ENCODE data around the gene PTPN1.

Gene PTPN1

GRCh38 chr20:50580016-50580747 is 70.0 kb downstream of the PTPN1 start:
- peak; percentile 44 to 46 for DNase-seq

DNA sequence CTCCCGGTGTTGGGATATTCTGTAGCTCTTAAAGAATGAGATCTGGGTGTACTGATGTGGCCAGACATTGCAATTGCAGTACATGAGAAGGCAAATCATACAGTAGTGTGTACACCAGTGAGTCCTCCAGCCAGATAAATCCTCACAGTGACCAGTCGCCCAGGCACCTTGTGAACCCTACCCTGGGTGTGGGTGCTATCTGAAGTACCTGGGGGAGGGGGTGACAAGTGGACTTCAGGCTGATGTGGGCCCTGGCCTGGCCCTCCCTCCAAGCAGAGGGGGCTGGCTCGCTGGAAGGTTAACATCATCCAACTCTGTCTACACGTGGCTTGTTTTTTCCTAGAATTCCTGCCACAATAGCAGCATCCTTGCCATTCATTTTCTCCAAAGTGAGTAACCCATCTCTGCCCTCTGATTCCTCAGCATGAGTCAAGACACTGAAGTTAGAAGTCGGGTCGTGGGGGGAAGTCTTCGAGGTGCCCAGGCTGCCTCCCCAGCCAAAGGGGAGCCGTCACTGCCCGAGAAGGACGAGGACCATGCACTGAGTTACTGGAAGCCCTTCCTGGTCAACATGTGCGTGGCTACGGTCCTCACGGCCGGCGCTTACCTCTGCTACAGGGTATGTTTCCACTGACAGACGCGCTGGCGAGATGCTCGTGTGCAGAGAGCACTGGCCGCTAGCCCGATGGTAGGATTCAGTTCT is 70.8 kb downstream of the PTPN1 start:
- DNase-seq: no peak

DNA sequence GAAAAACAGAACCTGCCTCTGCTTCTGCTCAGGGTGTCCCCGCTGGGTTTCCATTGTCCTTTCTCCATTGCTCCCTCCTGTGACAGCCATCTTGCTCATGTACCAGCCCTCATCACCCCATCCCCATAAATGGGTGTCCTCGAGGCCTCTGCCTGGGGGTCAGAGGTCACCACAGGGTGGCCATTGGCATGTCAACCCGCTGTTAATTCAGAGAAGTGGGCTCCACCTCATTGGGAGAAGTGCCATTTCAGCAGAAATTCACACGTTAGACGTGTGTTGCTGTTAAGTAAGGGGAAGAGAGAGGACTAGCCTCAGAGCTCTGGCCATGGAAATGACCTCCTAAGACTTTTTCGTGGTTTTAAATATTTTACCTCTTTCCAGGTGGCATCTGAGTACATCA is 71.9 kb downstream of the PTPN1 start:
- no peak for DNase-seq

DNA sequence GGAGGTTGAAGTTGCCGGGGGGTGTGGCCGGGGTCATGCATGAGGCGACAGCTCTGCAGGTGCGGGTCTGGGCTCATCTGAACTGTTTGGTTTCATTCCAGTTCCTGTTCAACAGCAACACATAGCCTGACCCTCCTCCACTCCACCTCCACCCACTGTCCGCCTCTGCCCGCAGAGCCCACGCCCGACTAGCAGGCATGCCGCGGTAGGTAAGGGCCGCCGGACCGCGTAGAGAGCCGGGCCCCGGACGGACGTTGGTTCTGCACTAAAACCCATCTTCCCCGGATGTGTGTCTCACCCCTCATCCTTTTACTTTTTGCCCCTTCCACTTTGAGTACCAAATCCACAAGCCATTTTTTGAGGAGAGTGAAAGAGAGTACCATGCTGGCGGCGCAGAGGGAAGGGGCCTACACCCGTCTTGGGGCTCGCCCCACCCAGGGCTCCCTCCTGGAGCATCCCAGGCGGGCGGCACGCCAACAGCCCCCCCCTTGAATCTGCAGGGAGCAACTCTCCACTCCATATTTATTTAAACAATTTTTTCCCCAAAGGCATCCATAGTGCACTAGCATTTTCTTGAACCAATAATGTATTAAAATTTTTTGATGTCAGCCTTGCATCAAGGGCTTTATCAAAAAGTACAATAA is 72.5 kb downstream of the PTPN1 start:
- no peak for DNase-seq

GRCh38 chr20:50583442-50584150 is 73.4 kb downstream of the PTPN1 start:
- DNase-seq: no peak

- no peak for DNase-seq
Observed at GRCh38 chr20:50584687-50585086, 74.5 kb downstream of the PTPN1 start.

GRCh38 chr20:50585214-50585613 is 75.0 kb downstream of the PTPN1 start:
- no peak for DNase-seq

DNA sequence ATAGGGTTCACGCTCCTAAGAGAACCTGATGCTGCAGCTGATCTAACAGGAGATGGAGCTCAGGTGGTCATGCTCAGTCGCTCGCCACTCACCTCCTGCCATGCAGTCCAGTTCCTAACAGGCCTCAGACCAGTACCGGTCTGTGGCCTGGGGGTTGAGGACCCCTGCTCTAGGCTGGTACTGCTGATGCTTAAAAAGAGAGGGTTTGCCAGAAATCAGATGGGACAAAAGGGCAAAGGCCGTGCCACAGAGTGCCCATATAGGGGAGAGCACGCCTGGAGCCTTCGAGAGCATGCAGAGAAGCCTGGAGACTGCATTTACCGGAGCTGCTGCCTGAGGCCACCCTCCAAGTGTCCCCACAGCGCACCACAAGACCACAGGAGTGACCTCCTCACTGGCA is 75.5 kb downstream of the PTPN1 start:
- no peak for DNase-seq

DNA sequence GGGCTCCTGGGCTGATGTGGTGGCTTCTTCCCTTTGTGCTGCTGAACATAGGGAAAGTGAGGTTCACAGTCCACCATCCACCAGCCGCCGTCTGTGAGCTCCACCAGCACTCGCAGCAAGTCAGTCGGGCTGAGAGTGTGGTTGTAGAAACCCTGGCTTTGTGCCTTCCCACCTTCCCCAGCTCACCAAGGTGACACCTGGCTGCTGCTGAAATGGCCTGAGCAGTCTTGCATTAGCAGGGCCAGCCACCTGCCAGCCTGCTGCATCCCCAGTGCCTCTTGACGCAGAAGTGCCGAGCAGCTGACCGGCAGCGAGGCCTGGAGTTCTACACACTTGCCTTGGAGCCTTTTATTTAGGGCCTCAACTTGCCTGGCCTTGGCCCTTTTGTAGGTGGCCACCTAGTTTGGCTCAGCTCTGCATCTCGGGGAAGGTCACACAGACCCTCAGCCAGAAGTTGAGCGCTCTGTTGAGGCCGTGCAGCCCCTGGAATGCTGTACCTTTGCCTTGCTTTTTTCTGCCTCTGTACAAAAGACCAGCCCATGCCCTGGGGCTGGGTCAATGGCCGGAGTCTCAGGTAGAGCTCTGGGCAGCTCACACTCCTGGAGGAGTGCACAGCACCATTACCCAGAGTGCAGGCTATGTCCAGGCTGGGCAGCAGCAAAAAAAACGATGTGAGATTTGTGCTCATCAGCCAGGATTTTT is 76.5 kb downstream of the PTPN1 start:
- no peak for DNase-seq

GRCh38 chr20:50587291-50587961 is 77.2 kb downstream of the PTPN1 start:
- no peak for DNase-seq

DNA sequence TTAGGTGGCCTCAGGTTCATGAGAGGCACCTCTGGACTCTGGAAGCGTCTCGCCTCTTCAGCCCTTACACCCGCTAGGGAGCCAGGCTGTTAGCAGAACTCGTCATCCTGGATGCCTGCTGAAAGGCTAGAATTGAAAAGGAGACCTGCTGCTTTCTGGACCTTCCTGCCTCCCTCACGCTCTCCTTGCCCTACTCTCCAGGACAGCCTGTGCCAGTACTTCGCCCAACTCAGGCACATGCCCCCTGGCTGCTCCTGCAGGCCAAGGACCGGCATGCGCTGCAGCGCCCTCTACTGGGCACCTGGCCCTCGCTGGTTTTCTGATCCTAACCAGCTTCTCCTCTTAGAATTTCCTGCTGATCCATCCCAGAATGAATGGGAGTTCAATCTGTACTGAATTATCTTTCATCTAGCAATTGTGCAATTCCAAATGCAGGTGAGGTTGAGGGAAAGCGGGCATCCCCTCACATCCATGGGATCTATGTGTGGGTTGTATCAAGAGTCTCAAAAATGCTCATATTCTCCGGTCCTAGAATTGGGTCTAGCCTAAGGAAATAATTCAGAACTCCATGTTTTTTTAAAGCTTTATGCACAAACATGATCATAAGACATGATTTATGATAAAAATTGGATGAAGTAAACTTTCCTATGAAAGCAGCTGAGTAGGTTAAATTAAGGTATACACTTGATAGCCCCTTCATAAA is 78.0 kb downstream of the PTPN1 start:
- DNase-seq: peak; percentile 82 to 85

GRCh38 chr20:50589548-50590347 is 79.6 kb downstream of the PTPN1 start:
- no peak for DNase-seq

- no peak for DNase-seq
Observed at GRCh38 chr20:50590348-50590664, 80.1 kb downstream of the PTPN1 start.

DNA sequence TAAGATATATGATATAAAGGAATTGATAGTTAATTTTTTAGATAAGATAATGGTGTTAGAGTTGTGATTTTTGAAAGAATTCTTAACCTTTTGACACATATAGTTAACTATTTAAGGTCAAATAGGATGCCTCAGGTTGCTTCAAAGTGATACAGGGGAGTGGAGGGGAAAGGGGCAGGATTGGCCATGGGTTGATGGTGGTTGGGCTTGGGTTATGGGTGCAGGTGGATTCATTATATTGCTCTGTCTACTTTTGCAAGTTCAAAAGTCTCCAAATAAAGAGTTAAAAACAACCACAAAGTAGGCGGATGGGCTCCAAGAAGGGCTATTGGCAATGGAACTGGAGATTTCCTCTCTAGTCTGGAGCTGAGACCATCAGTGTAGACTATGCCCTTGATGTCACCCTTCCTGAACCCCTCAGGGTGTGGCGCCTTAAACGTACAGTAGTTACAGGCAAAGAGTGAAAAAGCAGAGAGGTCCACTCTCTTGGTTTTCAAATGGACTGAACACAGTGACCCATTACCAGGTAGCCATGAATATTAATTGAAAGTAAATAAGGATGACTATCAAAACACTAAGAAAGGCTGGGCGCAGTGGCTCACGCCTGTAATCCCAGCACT is 81.2 kb downstream of the PTPN1 start:
- no peak for DNase-seq

- DNase-seq: no peak
Observed at GRCh38 chr20:50592282-50593004, 82.3 kb downstream of the PTPN1 start.

DNA sequence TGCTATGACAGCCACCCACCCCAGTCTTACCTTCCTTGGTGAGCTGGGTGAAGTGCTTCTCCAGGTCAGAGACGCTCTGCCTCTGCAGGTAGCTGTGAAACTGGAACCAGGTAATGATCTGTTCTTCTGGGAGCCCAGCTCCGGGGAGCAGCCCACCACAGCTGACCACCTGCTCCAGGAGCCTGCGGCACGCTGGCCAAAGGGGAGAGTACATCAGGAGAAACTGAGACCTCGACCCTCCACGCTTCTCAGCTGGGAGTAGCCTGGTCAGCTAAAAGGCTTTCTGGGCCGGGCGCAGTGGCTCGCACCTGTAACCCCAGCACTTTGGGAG is 82.8 kb downstream of the PTPN1 start:
- DNase-seq: no peak

GRCh38 chr20:50594231-50594590 is 84.0 kb downstream of the PTPN1 start:
- no peak for DNase-seq

- no peak for DNase-seq
Observed at GRCh38 chr20:50594591-50595432, 84.6 kb downstream of the PTPN1 start.

DNA sequence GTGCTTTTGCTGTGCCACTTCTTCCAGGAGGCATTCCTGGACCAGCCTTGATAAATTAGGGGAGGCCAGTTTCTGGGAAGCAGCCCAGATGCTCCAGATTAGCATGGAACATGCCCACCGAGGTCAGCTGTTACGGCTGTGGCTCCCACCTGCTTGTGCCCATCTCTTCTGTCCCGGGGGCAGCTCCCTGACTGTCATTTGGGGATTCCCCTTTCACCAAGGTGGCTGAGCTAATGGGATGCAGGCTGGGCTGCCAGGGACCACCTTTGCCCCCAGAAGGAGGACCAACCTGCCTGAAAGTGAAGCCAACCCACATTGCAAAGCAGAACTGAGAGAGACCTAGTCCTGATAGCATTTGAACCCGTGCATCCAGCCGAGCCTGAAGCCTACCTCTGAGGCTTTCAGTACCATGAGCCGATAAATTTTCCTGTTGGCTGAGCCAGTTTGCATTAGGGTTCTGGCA is 85.3 kb downstream of the PTPN1 start:
- no peak for DNase-seq
